SK-N-MC (cell line): ENCODE results near the gene SNX32.
"Not testable (repeated sequence)": the region's sequence is repeated elsewhere in the genome, so short reads cannot be mapped to it uniquely, and the experiment has no call there.

Experiments
- EZH2 ChIP-seq: fragments of 200-600 bp; sonication (generic); IDR thresholded peaks from one replicate; pipeline ENCODE4 v1.6.1; 2017; ENCODE audit warnings: antibody characterized with exemption
- FOXP2 ChIP-seq: optimal IDR thresholded peaks from 2 replicates; pipeline ENCODE3; 2011; ENCODE audit warnings: mild to moderate bottlenecking, moderate library complexity; ENCODE audit not compliant: insufficient read depth; ENCODE audit errors: extremely low read length, control extremely low read depth
- POLR2AphosphoS5 ChIP-seq: IDR thresholded peaks from 2 replicates; pipeline ENCODE4 v1.6.1; 2012; ENCODE audit warnings: mild to moderate bottlenecking, low read depth, low read length, borderline replicate concordance

DNA sequence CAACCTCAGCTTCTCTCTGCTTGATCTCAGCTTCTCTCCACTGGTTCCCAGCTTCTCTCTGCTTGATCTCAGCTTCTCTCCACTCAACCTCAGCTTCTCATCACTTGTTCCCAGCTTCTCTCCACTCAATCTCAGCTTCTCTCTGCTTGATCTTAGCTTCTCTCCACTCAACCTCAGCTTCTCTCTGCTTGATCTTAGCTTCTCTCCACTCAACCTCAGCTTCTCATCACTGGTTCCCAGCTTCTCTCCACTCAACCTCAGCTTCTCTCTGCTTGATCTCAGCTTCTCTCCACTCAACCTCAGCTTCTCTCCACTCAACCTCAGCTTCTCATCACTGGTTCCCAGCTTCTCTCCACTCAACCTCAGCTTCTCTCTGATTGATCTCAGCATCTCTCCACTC is 1.5 kb upstream of the SNX32 start:
- not testable (repeated sequence) for TF ChIP-seq POLR2AphosphoS5, EZH2, FOXP2
